WI38 (cell line): ENCODE data around the gene KCMF1.

ENCODE experiments used
- H3K4me3 ChIP-seq: 2 replicates; pipeline ENCODE4 v1.5.1; 2011; ENCODE audit warnings: low read depth, mild to moderate bottlenecking, control low read depth, low read length
- TF ChIP-seq, protein P1 (sequence below): IDR thresholded peaks from 2 replicates; pipeline ENCODE4 v1.5.1; 2012; ENCODE audit warnings: low read depth, mild to moderate bottlenecking, control low read depth, low read length

The KCMF1 gene

DNA sequence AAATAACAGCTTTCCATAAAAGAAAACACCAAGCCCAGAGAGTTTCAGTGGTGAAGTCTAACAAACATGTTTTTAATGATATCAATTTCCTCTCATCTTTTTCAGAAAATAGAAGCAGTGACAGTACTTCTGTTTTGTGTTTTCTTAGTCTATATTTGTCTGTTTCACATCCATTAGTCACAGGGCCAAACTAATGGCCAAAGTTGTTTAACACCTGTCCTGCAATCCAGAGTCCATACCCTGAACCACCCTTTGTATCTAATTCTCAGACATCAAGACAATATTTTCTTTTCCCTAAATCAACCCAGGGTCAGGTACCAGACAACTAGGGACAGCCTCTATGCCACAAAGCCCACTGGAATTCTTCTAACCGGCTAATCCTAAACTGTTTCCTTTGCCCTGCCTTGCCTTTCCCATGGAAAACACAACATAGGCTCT, 39.6 kb upstream of the KCMF1 start:
- H3K4me3 ChIP-seq: no peak overlapping the region
- TF ChIP-seq, protein P1, sequence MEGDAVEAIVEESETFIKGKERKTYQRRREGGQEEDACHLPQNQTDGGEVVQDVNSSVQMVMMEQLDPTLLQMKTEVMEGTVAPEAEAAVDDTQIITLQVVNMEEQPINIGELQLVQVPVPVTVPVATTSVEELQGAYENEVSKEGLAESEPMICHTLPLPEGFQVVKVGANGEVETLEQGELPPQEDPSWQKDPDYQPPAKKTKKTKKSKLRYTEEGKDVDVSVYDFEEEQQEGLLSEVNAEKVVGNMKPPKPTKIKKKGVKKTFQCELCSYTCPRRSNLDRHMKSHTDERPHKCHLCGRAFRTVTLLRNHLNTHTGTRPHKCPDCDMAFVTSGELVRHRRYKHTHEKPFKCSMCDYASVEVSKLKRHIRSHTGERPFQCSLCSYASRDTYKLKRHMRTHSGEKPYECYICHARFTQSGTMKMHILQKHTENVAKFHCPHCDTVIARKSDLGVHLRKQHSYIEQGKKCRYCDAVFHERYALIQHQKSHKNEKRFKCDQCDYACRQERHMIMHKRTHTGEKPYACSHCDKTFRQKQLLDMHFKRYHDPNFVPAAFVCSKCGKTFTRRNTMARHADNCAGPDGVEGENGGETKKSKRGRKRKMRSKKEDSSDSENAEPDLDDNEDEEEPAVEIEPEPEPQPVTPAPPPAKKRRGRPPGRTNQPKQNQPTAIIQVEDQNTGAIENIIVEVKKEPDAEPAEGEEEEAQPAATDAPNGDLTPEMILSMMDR: no peak

DNA sequence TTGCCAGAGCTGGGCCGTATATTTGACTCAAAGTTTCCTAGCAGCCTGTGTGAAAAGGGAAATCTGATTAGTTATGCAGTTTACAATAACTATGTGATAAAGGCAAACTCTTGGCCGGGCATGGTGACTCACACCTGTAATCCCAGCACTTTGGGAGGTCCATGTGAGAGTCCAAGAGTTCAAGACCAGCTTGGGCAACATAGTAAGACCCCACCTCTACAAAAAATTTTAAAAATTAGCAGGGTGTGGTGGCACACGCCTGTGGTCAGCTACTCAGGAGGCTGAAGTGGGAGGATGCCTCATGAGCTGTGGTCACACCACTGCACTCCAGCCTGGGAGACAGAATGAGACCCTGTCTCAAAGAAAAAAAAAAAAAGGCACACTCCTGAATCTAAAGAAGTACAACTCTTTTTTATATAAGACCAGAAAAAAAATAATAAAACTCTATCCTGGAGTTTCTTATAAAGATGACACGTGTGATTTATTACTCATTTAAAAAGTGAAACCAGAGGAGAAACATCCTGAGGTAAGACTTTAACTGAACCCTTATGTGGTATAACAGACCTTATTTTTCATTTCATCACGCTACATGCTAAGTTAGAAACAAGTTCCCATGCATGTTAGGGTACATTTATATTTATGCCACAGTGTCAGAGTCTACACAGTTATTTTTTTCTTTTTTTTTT, 32.6 kb upstream of the KCMF1 start:
- TF ChIP-seq, protein P1: no peak
- H3K4me3 ChIP-seq: no peak overlapping the region

DNA sequence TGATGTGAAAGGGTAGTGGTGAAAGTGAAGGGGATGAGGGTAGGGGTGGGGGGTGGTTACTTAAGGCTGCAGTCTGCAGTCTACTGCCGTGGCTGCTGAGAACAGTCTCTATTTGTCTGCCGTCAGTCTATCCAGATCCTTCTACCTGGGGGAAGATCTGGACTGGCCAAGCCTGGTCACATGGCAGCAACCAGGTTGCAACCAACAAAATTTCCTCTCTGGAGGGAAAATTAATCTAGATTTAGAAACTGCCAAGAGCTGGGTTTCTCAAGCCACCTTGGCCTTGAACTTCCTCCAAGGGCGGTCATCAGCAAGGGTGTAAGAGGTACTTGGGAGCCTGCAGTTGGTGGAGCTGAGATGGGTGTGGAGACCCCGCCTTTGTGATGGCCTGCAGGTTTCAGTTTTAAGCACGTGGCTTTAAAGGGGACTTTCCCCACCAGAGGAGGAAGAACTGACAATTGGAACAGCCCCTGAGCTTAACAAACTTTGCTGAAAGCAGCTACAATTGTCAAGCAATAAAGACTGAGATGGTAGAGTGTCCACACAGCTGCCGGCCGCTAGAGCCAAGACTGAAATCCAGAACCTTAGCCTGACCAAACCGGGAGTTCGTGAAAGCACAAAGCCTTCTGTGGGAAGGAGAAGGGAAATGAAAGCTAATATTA, 31.4 kb upstream of the KCMF1 start:
- TF ChIP-seq, protein P1: no peak
- H3K4me3 ChIP-seq: no peak overlapping the region

DNA sequence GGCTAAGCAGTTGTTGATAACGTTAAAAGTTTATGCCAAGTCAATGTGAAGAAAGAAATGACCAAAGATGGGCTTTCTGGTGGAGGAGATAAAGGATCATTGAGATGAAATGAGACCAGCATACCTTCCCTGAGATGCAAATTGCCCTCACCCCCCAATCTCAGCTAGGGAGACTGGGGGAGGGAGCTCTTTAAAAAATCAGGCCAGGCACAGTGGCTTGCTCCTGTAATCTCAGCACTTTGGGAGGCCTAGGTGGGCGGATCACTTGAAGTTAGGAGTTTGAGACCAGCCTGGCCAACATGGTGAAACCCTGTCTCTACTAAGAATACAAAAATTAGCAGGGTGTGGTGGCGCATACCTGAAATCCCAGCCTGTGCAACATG, 30.9 kb upstream of the KCMF1 start:
- TF ChIP-seq, protein P1: no peak
- no peak overlapping the region for H3K4me3 ChIP-seq

DNA sequence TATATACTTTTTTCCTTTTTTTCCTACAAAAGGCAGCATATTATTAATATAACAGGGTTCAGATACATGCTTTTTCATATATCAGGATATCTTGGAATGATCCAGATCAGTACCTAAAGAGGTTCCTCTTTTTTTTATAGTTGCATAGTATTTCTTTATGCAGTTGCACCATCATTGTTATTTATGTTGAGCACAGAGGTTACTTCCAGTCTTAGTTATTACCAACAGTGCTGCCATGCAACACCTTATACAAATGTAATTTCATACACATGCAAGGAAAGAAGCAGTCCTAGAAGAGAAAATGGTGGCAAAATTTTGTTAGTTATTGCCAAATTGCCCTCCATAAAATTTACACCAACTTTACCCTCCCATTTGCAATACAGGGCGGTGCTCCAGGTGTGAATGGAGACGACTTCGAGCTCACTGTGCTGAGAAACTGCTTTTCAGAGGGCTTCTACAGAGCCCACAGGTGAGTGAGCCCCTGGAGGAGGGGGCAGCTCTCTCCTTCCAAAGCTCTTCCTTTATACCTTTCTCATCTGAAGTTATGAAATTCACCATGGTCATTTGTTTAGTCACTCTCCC, 30.0 kb upstream of the KCMF1 start:
- TF ChIP-seq, protein P1: no peak
- no peak overlapping the region for H3K4me3 ChIP-seq

DNA sequence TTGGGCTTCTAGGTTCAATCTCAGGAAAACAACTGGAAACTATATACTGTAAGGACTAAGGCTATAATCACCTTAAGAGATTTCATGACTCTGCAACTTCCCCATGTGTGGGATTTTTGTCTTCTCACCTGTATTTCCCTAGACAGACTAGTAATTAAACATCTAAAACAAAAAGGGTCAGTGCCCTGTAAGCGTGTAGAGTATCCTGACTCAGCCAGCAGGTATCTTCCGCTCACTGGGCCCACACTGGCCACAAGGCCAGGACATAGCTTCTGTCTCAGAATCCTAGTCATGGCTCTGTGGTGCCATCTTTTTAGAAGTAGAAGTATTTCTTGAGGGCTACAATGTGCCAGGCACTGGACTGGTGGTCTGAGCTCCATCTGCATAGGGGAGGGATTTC, 28.8 kb upstream of the KCMF1 start:
- H3K4me3 ChIP-seq: no peak overlapping the region
- TF ChIP-seq, protein P1: no peak

DNA sequence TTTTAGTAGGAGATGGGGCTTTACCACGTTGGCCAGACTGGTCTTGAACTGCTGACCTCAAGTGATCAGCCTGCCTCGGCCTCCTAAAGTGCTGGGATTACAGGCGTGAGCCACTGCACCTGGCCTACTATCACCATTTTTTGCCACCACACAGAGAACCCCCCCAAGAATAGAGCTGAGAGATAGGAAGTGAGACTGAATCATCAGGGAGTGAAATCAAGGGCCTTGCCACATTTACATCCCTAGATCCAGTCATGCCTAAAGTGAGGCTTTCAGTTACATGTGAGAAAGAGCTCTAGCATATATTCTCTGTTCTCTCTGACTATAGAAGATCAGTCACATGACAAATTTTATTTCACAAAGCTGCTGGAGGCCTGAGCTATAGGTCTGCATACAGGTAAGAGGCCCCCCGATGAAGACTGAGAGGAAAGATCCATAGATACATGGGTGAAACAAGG, 28.0 kb upstream of the KCMF1 start:
- no peak overlapping the region for H3K4me3 ChIP-seq
- TF ChIP-seq, protein P1: no peak
